DOHH2 (cell line): ENCODE results near the gene LRRC57.

Experiments
- H3F3A ChIP-seq: fragments of 200-600 bp; sonication (generic), shearing (Covaris generic); 2 replicates; pipeline ENCODE4 v1.6.0; 2016; ENCODE audit warnings: antibody characterized with exemption, mild to moderate bottlenecking; ENCODE audit not compliant: control insufficient read depth, insufficient read depth
- H3K27ac ChIP-seq: fragments of 200-600 bp; sonication (generic); 2 replicates; pipeline ENCODE4 v1.5.1; 2014; ENCODE audit warnings: low read depth, mild to moderate bottlenecking, low read length, moderate library complexity
- H3K27me3 ChIP-seq: fragments of 200-600 bp; sonication (generic); 2 replicates; pipeline ENCODE4 v1.6.1; 2014; ENCODE audit warnings: mild to moderate bottlenecking, low read length, mixed read lengths; ENCODE audit not compliant: control insufficient read depth
- H3K36me3 ChIP-seq: fragments of 200-600 bp; sonication (generic); 2 replicates; pipeline ENCODE4 v1.6.1; 2014; ENCODE audit warnings: mild to moderate bottlenecking, low read length, moderate library complexity, mixed read lengths; ENCODE audit not compliant: control insufficient read depth
- H3K4me1 ChIP-seq: fragments of 200-600 bp; sonication (generic); 2 replicates; pipeline ENCODE4 v1.6.1; 2014; ENCODE audit warnings: mild to moderate bottlenecking, low read length, mixed read lengths; ENCODE audit not compliant: control insufficient read depth
- H3K4me2 ChIP-seq: fragments of 200-600 bp; sonication (generic); 2 replicates; pipeline ENCODE4 v1.6.0; 2014; ENCODE audit warnings: mild to moderate bottlenecking, low read length, moderate library complexity
- H3K4me3 ChIP-seq: fragments of 200-600 bp; sonication (generic); 2 replicates; pipeline ENCODE4 v1.5.1; 2014; ENCODE audit warnings: mild to moderate bottlenecking, low read length, mixed read lengths
- H3K79me2 ChIP-seq: fragments of 200-600 bp; sonication (generic); 2 replicates; pipeline ENCODE4 v1.6.1; 2014; ENCODE audit warnings: mild to moderate bottlenecking, low read length, mixed read lengths; ENCODE audit not compliant: control insufficient read depth
- H3K9me2 ChIP-seq: fragments of 200-600 bp; sonication (generic); replicated peaks from 2 replicates; pipeline ENCODE4 v1.6.1; 2014; ENCODE audit warnings: mild to moderate bottlenecking, low read length, mixed read lengths; ENCODE audit not compliant: control insufficient read depth
- H3K9me3 ChIP-seq: fragments of 200-600 bp; sonication (generic); 2 replicates; pipeline ENCODE4 v1.6.1; 2014; ENCODE audit warnings: antibody characterized with exemption, low read length, mixed read lengths; ENCODE audit not compliant: control insufficient read depth, insufficient read depth
- H4K20me1 ChIP-seq: fragments of 200-600 bp; sonication (generic); 2 replicates; pipeline ENCODE4 v1.6.0; 2014; ENCODE audit warnings: low read depth, mild to moderate bottlenecking, antibody characterized with exemption, low read length, moderate library complexity; ENCODE audit not compliant: control insufficient read depth, insufficient read depth
- CTCF ChIP-seq: fragments of 200-600 bp; sonication (generic); IDR thresholded peaks from one replicate; pipeline ENCODE4 v1.5.1; 2014; ENCODE audit warnings: antibody characterized with exemption, mild to moderate bottlenecking, low read depth, low read length; ENCODE audit not compliant: poor library complexity, severe bottlenecking
- EZH2phosphoT487 ChIP-seq: fragments of 200-600 bp; sonication (generic); IDR thresholded peaks from 2 replicates; pipeline ENCODE4 v1.6.1; 2017; ENCODE audit warnings: borderline replicate concordance, mild to moderate bottlenecking, antibody characterized with exemption, low read length, moderate library complexity, mixed read lengths

Gene LRRC57

GRCh38 chr15:42511007-42511391 lies 37.6 kb downstream of the LRRC57 start:
- Histone ChIP-seq H3K36me3 (peaks cover 61% of the 10 kb centered on the region), H3K9me2 (no peaks in the 10 kb centered on the region), H3K27ac (no peak overlapping the region), H3F3A (no peaks in the 10 kb centered on the region), H3K79me2 (peaks cover 46% of the 10 kb centered on the region), H3K4me3 (no peak overlapping the region), H3K4me2 (no peak overlapping the region), H3K9me3 (no peaks in the 10 kb centered on the region), H3K4me1 (peaks cover 17% of the 10 kb centered on the region), H4K20me1 (no peaks in the 10 kb centered on the region), H3K27me3 (no peaks in the 10 kb centered on the region)
- TF ChIP-seq EZH2phosphoT487 (no peak), CTCF (no peak)

- Histone ChIP-seq H3K4me1 (peaks cover 23% of the 10 kb centered on the region), H3K9me2 (no peaks in the 10 kb centered on the region), H3K27ac (no peak overlapping the region), H3K4me2 (no peak overlapping the region), H3K9me3 (no peaks in the 10 kb centered on the region), H3K4me3 (no peak overlapping the region), H3K27me3 (no peaks in the 10 kb centered on the region), H3K79me2 (peaks cover 52% of the 10 kb centered on the region), H4K20me1 (no peaks in the 10 kb centered on the region), H3F3A (no peaks in the 10 kb centered on the region), H3K36me3 (peaks cover 57% of the 10 kb centered on the region)
- TF ChIP-seq CTCF (no peak), EZH2phosphoT487 (no peak)
Measured at GRCh38 chr15:42510258-42511006, 38.2 kb downstream of the LRRC57 start.

- Histone ChIP-seq H3K9me3 (no peaks in the 10 kb centered on the region), H3K4me1 (peaks cover 45% of the 10 kb centered on the region), H3K27ac (no peak overlapping the region), H3K36me3 (peaks cover 40% of the 10 kb centered on the region), H3K27me3 (no peaks in the 10 kb centered on the region), H3K79me2 (peaks cover 67% of the 10 kb centered on the region), H3K4me3 (no peak overlapping the region), H3K4me2 (no peak overlapping the region), H3F3A (peaks cover 16% of the 10 kb centered on the region), H4K20me1 (no peaks in the 10 kb centered on the region), H3K9me2 (no peaks in the 10 kb centered on the region)
- no peak for TF ChIP-seq CTCF
- TF ChIP-seq EZH2phosphoT487 = no peak
Measured at GRCh38 chr15:42508263-42508690, 40.3 kb downstream of the LRRC57 start.

GRCh38 chr15:42507514-42507913 lies 41.1 kb downstream of the LRRC57 start:
- Histone ChIP-seq H4K20me1 (no peaks in the 10 kb centered on the region), H3K9me3 (no peaks in the 10 kb centered on the region), H3K4me3 (no peak overlapping the region), H3K4me1 (peaks cover 52% of the 10 kb centered on the region), H3K4me2 (no peak overlapping the region), H3K36me3 (peaks cover 38% of the 10 kb centered on the region), H3K9me2 (no peaks in the 10 kb centered on the region), H3K79me2 (peaks cover 73% of the 10 kb centered on the region), H3F3A (peaks cover 21% of the 10 kb centered on the region), H3K27ac (no peak overlapping the region), H3K27me3 (no peaks in the 10 kb centered on the region)
- TF ChIP-seq EZH2phosphoT487 (no peak), CTCF (no peak)
